ENCODE measurements around the gene AEN. TPM values are rescaled to one million over a fixed set of nuclear protein-coding genes. Genes with fewer than 3 reads are reported as not detected.

The AEN gene
- total and polyA plus RNA-seq, 4 experiments from 2014 or later, result 33.2 to 56.8 (median 45.1) TPM

DNA sequence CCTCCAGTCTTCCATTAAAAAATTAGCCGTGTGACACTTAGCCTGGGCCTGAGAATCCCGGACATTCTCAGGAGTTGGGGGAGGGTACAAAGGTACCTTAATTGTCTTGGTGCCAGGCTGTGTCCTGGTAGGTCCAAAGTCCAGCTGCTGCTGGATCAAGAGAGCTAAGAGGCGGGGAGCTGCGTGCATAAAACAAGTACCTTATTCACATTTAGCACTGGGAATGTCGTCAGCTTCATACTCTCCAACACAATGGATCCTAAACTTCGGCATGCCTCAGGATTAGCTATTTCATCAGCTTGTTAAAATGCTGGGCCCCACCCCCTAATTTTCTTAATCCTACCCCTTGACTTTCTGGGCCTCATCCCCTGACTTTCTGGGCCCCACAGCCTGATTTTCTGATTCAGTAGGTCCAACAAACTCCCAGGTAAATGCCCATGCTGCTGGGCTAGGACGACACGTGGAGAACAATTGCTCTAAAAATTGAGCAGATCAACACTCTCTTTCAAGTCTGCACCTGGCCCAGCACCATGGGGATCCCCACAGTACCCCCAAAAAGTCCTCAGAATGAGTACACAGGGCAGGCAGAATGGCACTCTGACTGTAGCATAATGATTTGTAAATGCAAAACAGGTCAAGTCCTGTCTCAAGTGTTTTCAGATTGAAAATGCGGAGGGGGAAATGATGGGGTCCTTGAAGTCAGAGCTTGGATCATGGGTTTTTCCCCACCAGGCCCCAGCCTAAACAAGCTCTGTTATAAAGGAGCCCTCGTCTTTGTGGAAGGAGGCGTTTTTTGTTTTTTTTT lies 5.6 kb upstream of the AEN start:
- H3K27ac Mint-ChIP-seq, result no peak overlapping the region
- intact Hi-C loops (cut with micrococcal nuclease), result no loop called here

DNA sequence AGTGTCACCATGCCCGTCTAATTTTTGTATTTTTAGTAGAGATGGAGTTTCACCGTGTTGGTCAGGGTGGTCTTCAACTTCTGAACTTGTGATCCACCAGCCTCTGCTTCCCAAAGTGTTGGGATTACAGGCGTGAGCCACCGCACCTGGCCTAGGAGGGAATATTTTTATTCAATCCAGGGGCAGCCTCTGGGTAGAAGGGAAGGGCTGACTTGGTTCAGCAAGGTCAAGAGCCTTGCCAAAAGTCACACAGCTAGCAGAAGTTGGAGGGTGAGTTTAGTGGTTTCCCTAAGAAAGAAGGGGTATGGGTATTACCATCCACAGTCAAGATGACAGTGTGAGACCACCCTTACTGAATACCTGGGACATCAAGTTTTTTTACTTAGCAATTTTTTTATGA lies 4.9 kb upstream of the AEN start:
- POLR2A ChIA-PET (ENCODE audit: partially characterized antibody), result no interaction called here
- no peak overlapping the region for H3K4me3 Mint-ChIP-seq
- Histone ChIP-seq H3K27me3 (ENCODE audit: insufficient read depth, low read length) (no peaks in the 10 kb centered on the region), H3K4me3 (ENCODE audit: low read length in 2 of 2) (no peak overlapping the region), H3K4me1 (ENCODE audit: insufficient read depth, low read length) (peaks cover 5% of the 10 kb centered on the region), H3K9me3 (ENCODE audit: control insufficient read depth in 1 of 2, low read length in 2 of 2) (no peaks in the 10 kb centered on the region), H3K36me3 (ENCODE audit: insufficient read depth, low read length) (no peaks in the 10 kb centered on the region), H3K27ac (ENCODE audit: low read depth, low read length) (no peak overlapping the region)
- peaks cover 0 to 2% of the 10 kb centered on the region in 2 donors for H3K36me3 Mint-ChIP-seq
- CTCF ChIA-PET (ENCODE audit: partially characterized antibody), result no interaction called here
- no peak for DNase-seq
- H3K27me3 Mint-ChIP-seq, result peaks cover 0 to 10% of the 10 kb centered on the region in 2 donors
- H3K4me1 Mint-ChIP-seq, result peaks cover 0 to 7% (median 4%) of the 10 kb centered on the region in 4 donors
- intact Hi-C loops (cut with micrococcal nuclease), result no loop called here
- H3K9me3 Mint-ChIP-seq, result no peaks in the 10 kb centered on the region
- H3K27ac Mint-ChIP-seq, result no peak overlapping the region

More for the DNA sequence above, 5.6 kb upstream of the AEN start:
- Mint-ChIP-seq H3K27me3 (peaks cover 0 to 13% of the 10 kb centered on the region in 2 donors), H3K36me3 (no peaks in the 10 kb centered on the region), H3K9me3 (no peaks in the 10 kb centered on the region), H3K4me3 (no peak overlapping the region), H3K4me1 (peaks cover 0 to under 1% (median under 1%) of the 10 kb centered on the region in 4 donors)
- DNase-seq, result no peak
- H3K27me3 ChIP-seq (ENCODE audit: insufficient read depth, low read length), result no peaks in the 10 kb centered on the region
- H3K36me3 ChIP-seq (ENCODE audit: insufficient read depth, low read length), result no peaks in the 10 kb centered on the region
- H3K9me3 ChIP-seq (ENCODE audit: control insufficient read depth in 1 of 2, low read length in 2 of 2), result no peaks in the 10 kb centered on the region
- ChIA-PET POLR2A (ENCODE audit: partially characterized antibody) (no interaction called here), CTCF (ENCODE audit: partially characterized antibody) (no interaction called here)
- peaks cover under 1% of the 10 kb centered on the region for H3K4me1 ChIP-seq (ENCODE audit: insufficient read depth, low read length)
- H3K4me3 ChIP-seq (ENCODE audit: low read length in 2 of 2), result no peak overlapping the region
- no peak overlapping the region for H3K27ac ChIP-seq (ENCODE audit: low read depth, low read length)

DNA sequence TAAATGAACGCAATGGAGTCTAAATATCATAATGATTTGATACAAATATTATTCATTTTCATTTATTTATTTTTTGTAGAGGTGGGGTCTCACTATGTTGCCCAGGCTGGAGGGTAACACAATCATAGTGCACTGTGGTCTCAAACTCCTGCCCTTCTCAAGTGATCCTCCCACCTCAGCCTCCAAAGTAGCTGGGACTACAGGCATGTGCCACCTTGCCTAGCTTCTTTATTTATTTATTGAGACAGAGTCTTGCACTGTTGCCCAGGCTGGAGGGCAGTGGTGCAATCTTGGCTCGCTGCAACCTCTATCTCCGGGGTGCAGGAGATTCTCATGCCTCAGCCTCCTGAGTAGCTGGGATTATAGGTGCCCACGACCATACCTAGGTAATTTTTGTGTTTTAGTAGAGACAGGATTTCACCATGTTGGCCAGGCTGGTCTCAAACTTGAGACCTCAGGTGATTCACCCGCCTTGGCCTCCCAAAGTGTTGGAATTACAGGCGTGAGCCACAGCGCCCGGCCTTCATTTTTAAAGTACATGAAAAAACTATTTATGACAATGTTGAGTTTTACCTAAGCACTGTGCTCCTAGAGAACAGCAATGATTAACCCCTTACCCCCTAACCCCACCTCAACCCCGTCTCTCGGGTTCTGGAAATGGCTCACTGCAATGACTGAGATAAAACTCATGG lies 4.0 kb upstream of the AEN start:
- POLR2A ChIA-PET (ENCODE audit: partially characterized antibody), result no interaction called here

DNA sequence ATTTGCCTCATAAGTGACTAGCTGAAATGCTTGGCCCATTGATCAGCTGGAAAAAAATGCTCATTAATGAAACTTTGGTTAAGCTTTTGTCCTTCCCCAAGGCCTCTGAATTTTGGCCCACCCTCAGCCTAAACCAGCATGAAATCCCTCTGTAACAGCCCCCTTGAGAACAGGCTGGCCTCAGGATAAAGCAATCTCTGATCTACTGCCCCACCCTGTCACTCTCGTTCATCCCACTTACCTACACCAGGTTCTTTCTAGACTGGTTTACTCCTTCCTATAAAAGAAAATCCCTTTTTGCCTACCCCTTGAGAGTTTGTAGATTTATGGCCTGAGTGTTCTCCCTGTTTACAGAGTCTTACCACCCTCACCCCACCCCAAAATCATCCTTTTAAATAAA lies 3.4 kb upstream of the AEN start:
- Mint-ChIP-seq H3K27ac (no peak overlapping the region), H3K27me3 (peaks cover 0 to 2% of the 10 kb centered on the region in 2 donors), H3K4me1 (peaks cover 7 to 22% (median 13%) of the 10 kb centered on the region in 4 donors)

More for the DNA sequence above, 4.0 kb upstream of the AEN start:
- Mint-ChIP-seq H3K4me3 (no peak overlapping the region), H3K4me1 (peaks cover under 1 to 16% (median 7%) of the 10 kb centered on the region in 4 donors), H3K27ac (no peak overlapping the region), H3K27me3 (peaks cover 0 to 3% of the 10 kb centered on the region in 2 donors), H3K36me3 (peaks cover 0 to 2% of the 10 kb centered on the region in 2 donors), H3K9me3 (no peaks in the 10 kb centered on the region)
- CTCF ChIA-PET (ENCODE audit: partially characterized antibody), result no interaction called here
- DNase-seq, result no peak
- H3K9me3 ChIP-seq (ENCODE audit: control insufficient read depth in 1 of 2, low read length in 2 of 2), result no peaks in the 10 kb centered on the region
- H3K4me1 ChIP-seq (ENCODE audit: insufficient read depth, low read length), result peaks cover 11% of the 10 kb centered on the region
- H3K27me3 ChIP-seq (ENCODE audit: insufficient read depth, low read length), result no peaks in the 10 kb centered on the region
- intact Hi-C loops (cut with micrococcal nuclease), result no loop called here
- no peak overlapping the region for H3K4me3 ChIP-seq (ENCODE audit: low read length in 2 of 2)
- no peak overlapping the region for H3K27ac ChIP-seq (ENCODE audit: low read depth, low read length)
- no peaks in the 10 kb centered on the region for H3K36me3 ChIP-seq (ENCODE audit: insufficient read depth, low read length)

DNA sequence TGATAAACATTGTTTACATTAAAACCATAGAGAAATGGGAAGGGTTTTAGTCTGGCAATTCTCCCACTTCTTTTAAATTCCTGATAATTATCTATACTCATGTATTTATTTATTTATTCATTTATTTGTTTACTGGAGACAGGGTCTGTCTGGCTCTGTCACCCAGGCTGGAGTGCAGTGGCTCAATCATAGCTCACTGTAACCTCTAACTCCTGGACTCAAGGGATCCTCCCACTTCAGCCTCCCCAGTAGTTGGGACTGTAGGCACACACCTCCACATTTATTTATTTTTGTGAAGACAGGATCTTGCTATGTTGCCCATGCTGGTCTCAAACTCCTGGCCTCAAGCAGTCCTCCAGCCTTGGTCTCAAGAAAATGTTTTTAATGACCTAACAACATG lies 2.5 kb upstream of the AEN start:
- no peaks in the 10 kb centered on the region for H3K36me3 ChIP-seq (ENCODE audit: insufficient read depth, low read length)
- DNase-seq, result no peak
- intact Hi-C loops (cut with micrococcal nuclease), result no loop called here
- ChIA-PET POLR2A (ENCODE audit: partially characterized antibody) (interaction anchor here (1.2 kb wide), 1 partner anchor 16 kb away, joined by 3 read pairs; no protein-coding TSS in a partner anchor), CTCF (ENCODE audit: partially characterized antibody) (no interaction called here)
- peaks cover 0 to 2% of the 10 kb centered on the region in 2 donors for H3K36me3 Mint-ChIP-seq
- no peak overlapping the region for H3K4me3 Mint-ChIP-seq
- H3K27ac ChIP-seq (ENCODE audit: low read depth, low read length), result no peak overlapping the region
- H3K9me3 Mint-ChIP-seq, result no peaks in the 10 kb centered on the region
- H3K27me3 Mint-ChIP-seq, result peaks cover 0 to 2% of the 10 kb centered on the region in 2 donors
- no peaks in the 10 kb centered on the region for H3K27me3 ChIP-seq (ENCODE audit: insufficient read depth, low read length)
- H3K27ac Mint-ChIP-seq, result no peak overlapping the region
- H3K9me3 ChIP-seq (ENCODE audit: control insufficient read depth in 1 of 2, low read length in 2 of 2), result no peaks in the 10 kb centered on the region
- peaks cover 24% of the 10 kb centered on the region for H3K4me1 ChIP-seq (ENCODE audit: insufficient read depth, low read length)
- H3K4me3 ChIP-seq (ENCODE audit: low read length in 2 of 2), result no peak overlapping the region
- peaks cover 14 to 31% (median 21%) of the 10 kb centered on the region in 4 donors for H3K4me1 Mint-ChIP-seq

More for the DNA sequence above, 3.4 kb upstream of the AEN start:
- H3K27me3 ChIP-seq (ENCODE audit: insufficient read depth, low read length), result no peaks in the 10 kb centered on the region
- Mint-ChIP-seq H3K36me3 (peaks cover 0 to 2% of the 10 kb centered on the region in 2 donors), H3K4me3 (no peak overlapping the region), H3K9me3 (no peaks in the 10 kb centered on the region)
- no peak overlapping the region for H3K27ac ChIP-seq (ENCODE audit: low read depth, low read length)
- ChIA-PET POLR2A (ENCODE audit: partially characterized antibody) (no interaction called here), CTCF (ENCODE audit: partially characterized antibody) (no interaction called here)
- intact Hi-C loops (cut with micrococcal nuclease), result no loop called here
- H3K36me3 ChIP-seq (ENCODE audit: insufficient read depth, low read length), result no peaks in the 10 kb centered on the region
- no peaks in the 10 kb centered on the region for H3K9me3 ChIP-seq (ENCODE audit: control insufficient read depth in 1 of 2, low read length in 2 of 2)
- no peak for DNase-seq
- peaks cover 15% of the 10 kb centered on the region for H3K4me1 ChIP-seq (ENCODE audit: insufficient read depth, low read length)
- H3K4me3 ChIP-seq (ENCODE audit: low read length in 2 of 2), result no peak overlapping the region

DNA sequence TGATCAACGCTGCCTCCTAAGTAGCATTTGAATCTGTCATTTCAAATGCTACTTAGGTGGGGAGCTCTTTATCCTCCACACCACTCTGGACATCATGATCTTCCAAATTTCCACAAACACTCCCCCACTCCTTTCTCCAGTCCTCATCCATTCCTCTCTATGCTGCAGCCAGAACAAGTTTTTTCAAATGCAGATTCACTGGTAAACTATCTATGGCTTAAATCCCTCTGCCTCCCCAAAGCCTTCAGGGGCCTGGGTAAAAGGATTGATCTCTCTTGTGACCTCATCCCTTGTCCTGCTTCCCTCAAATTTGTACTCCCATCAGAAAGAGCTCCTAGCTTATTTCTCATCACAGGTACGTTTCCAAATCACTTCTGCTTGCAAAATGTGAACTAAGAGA lies 1.3 kb upstream of the AEN start:
- DNase-seq, result no peak
- Histone ChIP-seq H3K36me3 (ENCODE audit: insufficient read depth, low read length) (no peaks in the 10 kb centered on the region), H3K27me3 (ENCODE audit: insufficient read depth, low read length) (no peaks in the 10 kb centered on the region), H3K4me3 (ENCODE audit: low read length in 2 of 2) (no peak overlapping the region), H3K9me3 (ENCODE audit: control insufficient read depth in 1 of 2, low read length in 2 of 2) (no peaks in the 10 kb centered on the region), H3K4me1 (ENCODE audit: insufficient read depth, low read length) (peaks cover 35% of the 10 kb centered on the region), H3K27ac (ENCODE audit: low read depth, low read length) (no peak overlapping the region)
- Mint-ChIP-seq H3K27me3 (peaks cover 0 to 2% of the 10 kb centered on the region in 2 donors), H3K27ac (no peak overlapping the region), H3K4me1 (peaks cover 23 to 42% (median 31%) of the 10 kb centered on the region in 4 donors), H3K9me3 (no peaks in the 10 kb centered on the region), H3K4me3 (no peak overlapping the region), H3K36me3 (peaks cover 0 to 9% of the 10 kb centered on the region in 2 donors)
- CTCF ChIA-PET (ENCODE audit: partially characterized antibody), result no interaction called here
- intact Hi-C loops (cut with micrococcal nuclease), result loop anchor here (5.0 to 10.0 kb wide), 3 partner anchors 152 to 715 kb away; partner anchors contain the start of genes ACAN, MRPL46, MRPS11 and POLG
- POLR2A ChIA-PET (ENCODE audit: partially characterized antibody), result no interaction called here
